ENCODE results near the gene MOB2.

Gene MOB2

GRCh38 chr11:1484695-1485503 is 1.7 kb downstream of the MOB2 start:
- peak; percentile 88 for DNase-seq

- no peak for DNase-seq
Measured at GRCh38 chr11:1484061-1484671, 2.4 kb downstream of the MOB2 start.

DNA sequence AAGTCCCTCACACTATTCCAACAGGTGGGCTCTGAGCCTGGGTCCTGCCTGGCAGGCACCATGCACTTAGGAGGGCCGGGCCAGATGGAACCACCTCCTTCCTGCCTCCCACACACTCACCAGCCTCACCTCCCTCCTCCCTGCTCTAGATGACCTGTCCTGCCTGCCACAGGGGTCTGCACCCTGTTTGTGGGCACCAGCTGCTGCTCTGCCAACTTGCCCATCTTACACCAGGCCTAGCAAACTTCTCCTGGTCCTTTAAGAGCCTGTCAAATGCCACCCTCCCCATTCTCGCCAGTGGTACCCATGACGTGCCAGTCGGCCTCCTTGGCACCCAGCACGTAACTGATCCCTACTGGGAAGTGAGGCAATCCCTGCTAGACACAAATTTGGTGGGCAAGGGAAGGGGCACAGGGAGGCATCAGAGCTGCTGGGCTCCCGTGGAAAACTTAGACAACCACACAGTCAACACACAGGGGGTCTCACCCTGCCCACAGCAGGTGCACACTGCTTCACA is 3.1 kb downstream of the MOB2 start:
- no peak for DNase-seq

DNA sequence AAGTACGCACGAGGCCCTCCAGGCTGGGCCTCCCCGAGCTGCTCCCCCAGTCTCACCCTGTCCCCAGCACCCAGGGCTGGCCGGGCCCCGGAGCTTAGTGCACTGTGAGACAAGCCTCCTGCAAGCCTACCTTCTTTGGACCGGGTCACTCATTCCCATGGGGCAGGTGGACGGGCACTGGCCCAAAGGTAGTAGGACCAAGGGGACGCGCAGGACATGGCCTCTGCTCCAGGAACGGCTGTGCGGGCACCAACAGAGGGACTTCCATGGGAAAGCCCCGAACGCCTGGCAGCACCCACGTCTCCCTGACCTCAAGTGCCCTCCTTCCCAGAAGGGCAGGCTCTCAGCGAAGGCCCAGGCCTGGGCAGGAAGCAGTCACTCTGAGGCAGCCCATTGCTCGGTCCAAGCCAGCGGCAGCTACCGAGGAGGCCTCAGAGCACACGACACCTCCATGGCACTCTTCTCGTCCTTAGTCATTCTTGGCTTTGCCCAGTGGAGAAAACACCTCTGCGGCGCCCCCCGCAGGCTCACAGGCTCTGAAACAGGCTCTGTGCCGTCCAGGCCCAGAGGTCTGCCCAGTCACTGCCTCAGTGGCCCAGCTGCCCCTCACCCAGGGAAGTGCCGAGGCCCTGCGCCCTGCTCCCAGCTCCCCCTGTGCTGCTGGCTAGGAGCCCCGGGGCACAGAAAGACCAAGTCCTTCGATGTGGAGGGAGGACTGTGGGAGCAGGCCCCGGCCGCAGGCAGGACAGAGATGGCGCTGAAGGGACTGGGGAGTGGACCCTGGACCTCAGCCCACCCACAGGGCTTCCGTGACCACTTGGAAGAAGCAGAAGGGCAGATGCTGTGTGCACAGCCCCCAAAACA is 3.8 kb downstream of the MOB2 start:
- DNase-seq = no peak

GRCh38 chr11:1481861-1482441 is 4.6 kb downstream of the MOB2 start:
- DNase-seq = no peak

- DNase-seq = no peak
Measured at GRCh38 chr11:1481483-1481825, 5.1 kb downstream of the MOB2 start.

- DNase-seq = no peak
Measured at GRCh38 chr11:1480555-1481482, 5.8 kb downstream of the MOB2 start.

DNA sequence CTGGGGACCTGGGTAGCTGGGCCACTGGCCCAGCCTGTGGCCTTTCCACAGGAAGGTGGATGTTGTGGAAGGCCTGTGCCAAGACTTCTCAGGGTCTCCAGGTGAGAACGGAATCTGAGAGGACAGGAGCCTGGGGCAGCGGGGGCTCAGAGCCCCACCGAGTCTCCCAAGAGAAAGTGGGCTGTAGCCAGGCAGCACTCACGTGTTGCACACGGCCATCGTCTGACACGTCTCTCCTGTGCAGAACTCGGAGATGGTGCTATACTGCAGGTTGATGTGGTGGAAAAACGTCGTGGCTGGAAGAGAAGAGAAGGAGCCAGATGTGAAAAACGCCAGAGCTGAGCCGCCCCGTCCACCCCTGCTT is 6.4 kb downstream of the MOB2 start:
- no peak for DNase-seq

DNA sequence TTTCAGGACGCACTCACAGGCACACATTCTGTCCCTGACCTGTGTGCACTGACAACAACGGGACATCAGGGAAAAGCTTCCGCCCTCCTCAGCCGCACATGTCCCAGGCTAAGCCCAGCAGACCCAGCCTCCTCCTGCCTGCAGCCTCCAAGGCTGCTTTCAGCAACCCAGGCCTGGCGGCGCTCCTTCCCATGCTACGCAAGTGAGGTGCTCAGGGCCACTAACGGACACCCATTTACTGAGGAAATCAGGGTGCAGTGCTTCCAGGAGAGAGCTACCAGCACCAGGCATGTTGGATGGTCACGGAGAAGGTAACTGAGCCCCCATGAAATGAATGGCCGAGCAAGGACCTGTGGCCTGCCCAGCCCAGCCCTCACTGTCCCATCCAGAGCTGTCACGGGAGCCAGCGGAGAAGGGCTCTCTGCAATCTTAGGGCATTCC is 6.9 kb downstream of the MOB2 start:
- DNase-seq = no peak

DNA sequence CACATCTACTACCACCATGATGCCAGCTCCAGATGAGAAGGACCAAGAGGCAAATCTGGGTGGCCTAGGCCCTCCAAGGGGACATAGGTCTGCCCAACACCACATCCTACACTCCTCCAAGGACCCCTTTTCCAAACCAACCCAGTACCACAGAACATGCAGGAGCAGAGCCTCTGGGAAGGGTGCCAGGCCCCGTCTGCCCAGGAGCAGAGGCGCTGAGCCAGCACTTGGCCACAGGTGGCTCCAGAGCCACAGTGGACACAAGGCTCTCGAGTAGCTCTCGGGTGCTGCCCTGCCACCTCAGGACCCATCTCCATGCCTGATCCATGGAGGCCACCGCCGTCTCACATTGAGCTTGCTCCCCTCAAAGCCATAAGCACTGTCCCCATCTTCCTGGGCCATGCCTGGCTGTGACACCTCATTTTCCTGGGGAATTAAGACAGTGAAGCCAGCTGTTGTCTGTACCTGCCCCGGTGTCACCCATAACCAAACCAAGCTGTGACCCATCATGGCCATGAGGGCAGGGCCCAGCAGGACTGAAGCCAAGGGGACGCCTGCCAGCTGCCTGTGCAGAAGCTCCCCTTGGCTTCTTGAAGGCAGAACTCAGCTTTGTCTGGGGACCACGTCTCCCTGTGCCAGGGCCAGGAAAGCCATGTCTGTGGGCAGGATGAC is 7.4 kb downstream of the MOB2 start:
- no peak for DNase-seq

DNA sequence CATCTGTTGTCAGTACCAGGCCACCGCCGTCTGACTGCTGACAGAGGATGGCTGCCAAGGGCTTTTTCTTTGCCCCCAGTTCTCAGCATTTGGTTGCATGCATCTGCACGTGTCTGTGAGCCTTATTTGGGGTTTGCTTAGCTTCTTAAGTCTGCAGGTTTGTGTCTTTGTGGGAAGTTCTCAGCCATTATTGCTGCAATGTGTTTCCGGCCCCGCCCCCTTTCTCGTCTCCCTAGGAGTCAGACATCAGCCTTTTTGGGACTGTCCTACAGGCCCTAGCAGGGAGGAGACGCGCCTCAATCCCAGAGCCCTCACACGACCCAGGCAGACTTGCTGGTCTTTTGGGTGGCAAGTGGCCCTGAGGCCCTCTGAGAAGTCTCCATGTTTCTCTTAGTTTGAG is 8.0 kb downstream of the MOB2 start:
- DNase-seq = no peak

- DNase-seq = no peak
Measured at GRCh38 chr11:1478011-1478410, 8.6 kb downstream of the MOB2 start.

GRCh38 chr11:1476940-1477736 is 9.4 kb downstream of the MOB2 start:
- DNase-seq = no peak

GRCh38 chr11:1475841-1476240 is 10.7 kb downstream of the MOB2 start:
- no peak for DNase-seq

- no peak for DNase-seq
Measured at GRCh38 chr11:1473786-1474185, 12.8 kb downstream of the MOB2 start.

DNA sequence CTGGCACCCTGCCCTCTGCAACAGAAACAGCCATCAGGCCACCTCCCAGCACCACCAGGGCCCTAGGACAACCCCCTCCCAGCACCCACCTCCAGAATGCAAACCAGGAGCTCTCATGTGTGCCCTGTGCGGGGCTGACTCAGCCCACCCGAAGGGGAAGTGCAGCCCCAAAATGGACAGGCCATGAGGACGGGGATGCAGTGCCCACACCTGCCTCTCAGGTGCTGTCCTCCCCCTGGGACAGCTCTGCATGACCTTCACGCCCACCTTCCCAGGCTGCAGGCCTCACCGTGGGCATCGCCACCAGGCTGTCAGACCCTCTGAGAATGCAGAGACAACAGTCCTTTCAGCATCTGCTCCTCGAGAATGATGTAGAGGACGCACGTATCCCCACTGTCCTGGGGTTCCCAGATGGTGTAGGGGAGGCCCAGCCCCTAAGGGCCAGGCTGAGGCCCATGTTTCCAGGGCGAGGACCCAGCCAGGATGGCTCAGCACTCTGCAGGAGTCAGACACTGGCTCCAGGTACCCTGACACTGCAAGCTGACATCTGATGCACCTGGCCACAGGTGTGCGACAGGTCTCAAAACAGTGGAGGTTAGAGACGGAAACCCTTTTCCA is 13.5 kb downstream of the MOB2 start:
- DNase-seq = no peak

DNA sequence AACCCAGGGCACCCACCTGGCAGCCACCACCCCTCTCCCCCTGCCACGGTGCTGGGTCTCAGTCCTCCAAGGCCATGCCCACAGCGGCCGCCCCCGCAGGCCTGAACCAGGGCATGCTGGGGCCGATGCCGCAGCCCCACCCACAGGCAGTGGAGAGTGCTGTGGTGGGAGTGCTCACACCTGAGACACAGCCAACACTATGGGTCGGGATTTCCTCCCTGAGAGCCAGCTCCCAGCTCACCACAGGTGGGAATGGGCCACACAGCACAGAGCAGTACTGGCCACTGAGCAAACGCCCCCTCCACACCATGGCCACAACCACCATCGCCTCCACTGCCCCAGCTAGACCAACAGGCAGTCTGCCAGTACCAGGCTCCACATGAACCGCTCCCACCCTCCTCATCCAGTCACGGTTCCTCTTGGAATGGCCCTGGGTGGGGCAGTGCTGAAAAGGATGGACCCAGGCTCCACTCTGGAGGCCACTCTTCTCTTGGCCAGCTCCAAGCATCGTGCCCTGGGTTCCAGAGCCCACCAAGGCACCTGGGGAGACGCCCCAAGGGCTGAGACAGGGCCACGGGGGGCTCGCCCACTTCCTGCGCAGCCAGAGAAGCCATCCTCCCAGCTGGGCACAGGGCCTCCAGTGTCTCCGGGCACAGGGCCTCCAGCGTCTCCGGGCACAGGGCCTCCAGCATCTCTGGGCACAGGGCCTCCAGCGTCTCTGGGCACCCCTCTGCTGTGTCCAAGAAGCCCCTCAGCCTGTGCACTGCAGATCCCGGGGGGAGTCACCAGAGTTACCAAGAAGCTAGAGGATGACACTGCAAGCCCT is 14.2 kb downstream of the MOB2 start:
- no peak for DNase-seq

DNA sequence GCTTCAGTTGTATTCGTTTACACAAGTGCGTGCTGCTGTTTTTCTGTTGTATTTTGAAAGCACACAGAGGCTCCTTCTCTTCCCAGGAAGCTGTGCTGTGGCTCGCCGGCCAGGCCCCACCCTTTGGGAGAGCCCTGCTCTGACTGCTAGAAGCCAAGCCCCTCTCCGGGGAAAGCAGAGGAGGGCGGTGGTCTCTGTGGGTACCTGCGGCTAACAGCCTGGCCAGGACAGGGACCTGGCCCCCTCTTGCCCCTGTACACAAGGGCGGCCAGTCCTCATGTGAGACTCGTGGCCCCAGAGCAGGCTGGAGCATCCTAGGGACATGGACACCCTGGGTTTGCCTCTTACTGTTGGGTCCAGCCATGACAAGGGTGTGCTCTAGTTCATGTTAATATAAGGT is 14.8 kb downstream of the MOB2 start:
- DNase-seq = no peak
